GM21619 (cell line): ENCODE results near the gene AHCY.
A peak's percentile ranks its signal among the peaks of the same experiment; 100 is the strongest.
"Not testable (repeated sequence)": the region's sequence is repeated elsewhere in the genome, so short reads cannot be mapped to it uniquely, and the experiment has no call there.

ENCODE experiments used
- ATAC-seq: cut with Tn5 transposase; IDR thresholded peaks from one replicate; pipeline ENCODE4 v1.9.1; 2021; ENCODE audit not compliant: unreplicated experiment

Gene AHCY

DNA sequence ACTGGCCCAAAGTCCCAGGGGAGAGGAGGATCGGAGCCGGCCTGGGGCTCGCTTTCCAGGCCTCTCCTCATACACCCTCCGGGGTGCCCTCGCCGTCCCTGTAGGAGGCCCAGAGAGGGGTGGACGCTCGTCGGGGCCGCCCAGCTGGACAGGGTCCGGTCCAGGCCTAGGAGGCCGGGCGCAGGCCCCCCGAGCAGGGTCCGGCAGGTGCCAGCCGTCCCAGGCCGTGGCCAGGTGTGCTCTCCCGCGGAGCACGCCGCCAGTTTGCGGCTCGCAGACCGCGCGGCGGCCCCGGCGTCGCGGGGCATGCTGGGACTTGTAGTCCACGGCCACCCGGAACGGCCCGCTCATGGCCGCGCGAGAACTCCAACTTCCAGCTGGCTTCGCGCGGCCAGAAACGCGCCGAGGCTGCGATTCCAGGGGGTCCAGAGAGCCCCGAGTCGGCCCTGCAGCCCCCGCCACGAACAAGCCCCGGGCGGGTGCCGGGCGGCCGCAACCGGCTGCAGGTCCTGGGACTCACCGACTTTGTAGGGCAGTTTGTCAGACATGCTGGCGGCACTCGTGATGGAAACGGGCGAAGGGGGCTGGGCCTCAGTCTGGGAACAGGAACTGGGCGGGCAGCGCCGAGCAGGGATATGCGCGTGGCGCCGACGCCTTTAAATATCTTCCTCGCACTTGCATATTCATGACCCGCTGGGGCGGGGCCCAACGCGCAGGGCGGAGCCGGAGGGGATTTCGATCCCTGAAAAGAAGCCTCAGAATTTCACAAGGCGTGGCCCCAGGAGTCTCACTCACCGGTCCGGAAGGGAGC is at the start of gene AHCY:
TSS of gene AHCY (minus strand) at position 633 of the 811 bp plus-strand sequence. CDS start at position 548, 85 bp downstream.
- ATAC-seq = peak; percentile 86

- no peak for ATAC-seq
Measured at GRCh38 chr20:34350095-34350494, 46.9 kb upstream of the AHCY start.

- no peak for ATAC-seq
Measured at GRCh38 chr20:34347571-34347970, 44.4 kb upstream of the AHCY start.

- not testable (repeated sequence) for ATAC-seq
Measured at GRCh38 chr20:34346533-34346865, 43.3 kb upstream of the AHCY start.

DNA sequence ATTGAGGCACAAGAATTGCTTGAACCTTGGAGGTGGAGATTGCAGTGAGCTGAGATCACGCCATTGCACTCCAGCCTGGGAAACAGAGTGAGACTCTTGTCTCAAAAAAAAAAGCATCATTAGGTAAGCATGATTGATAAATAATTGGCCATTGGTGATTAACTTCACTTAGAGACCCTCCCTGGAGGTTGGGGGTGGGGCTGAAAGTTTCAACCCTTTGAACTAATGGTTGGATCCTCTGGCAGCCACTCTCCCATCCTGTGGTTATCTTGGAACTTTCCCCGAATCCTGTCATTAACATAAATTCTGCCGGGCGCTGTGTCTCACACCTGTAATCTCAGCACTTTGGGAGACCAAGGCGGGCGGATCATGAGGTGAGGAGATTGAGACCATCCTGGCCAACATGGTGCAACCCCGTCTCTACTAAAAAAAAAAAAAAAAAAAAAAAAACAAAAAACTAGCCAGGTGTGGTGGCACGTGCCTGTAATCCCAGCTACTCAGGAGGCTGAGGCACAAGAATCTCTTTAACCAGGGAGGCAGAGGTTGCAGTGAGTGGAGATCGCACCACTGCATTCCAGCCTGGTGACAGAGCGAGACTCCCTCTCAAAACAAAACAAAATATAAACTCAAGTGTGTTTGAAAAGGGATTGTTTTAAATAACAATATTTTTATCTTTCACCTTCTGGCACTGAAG is 42.8 kb upstream of the AHCY start:
- ATAC-seq = not testable (repeated sequence)

DNA sequence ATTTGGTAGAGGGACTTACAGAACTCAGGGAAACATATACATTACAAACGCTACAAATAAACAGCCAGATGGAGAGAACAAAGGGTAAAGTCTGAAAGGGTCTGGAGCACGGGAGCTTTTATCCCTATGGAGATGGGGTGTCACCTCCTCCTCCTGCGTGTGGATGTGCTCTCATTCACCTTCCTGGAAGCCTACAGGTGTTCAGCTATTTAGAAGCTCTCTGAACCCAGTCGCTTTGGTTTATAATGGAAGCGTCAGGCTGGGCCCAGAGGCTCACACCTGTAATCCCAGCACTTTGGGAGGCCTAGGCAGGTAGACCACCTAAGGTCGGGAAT is 42.2 kb upstream of the AHCY start:
- ATAC-seq = no peak

- no peak for ATAC-seq
Measured at GRCh38 chr20:34344238-34344637, 41.1 kb upstream of the AHCY start.

GRCh38 chr20:34343458-34344211 is 40.5 kb upstream of the AHCY start:
- no peak for ATAC-seq

DNA sequence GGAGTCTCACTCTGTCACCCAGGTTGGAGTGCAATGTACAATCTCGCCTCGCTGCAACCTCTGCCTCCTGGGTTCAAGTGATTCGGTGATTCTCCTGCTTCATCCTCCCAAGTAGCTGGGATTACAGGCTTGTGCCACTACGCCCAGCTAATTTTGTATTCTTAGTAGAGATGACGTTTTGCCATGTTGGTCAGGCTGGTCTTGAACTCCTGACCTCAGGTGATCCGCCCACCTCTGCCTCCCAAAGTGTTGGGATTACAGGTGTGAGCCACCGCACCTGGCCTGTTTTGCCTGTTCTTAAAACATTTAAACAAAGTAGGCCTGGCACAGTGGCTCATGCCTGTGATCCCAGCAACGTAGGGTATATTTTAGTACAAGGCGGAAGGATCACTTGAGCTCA is 38.0 kb upstream of the AHCY start:
- not testable (repeated sequence) for ATAC-seq

DNA sequence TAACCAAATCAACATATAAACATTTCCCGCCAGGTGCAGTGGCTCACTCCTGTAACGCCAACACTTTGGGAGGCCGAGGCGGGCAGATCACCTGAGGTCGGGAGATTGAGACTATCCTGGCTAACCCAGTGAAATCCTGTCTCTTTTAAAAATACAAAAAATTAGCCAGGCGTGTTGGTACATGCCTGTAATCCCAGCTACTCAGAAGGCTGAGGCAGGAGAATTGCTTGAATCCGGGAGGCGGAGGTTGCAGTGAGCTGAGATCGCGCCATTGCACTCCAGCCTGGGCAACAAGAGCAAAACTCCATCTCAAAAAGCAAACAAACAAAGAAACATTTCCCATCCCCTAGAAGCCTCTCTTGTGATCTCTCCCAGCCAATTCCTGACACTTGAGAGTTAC is 37.6 kb upstream of the AHCY start:
- ATAC-seq = not testable (repeated sequence)

DNA sequence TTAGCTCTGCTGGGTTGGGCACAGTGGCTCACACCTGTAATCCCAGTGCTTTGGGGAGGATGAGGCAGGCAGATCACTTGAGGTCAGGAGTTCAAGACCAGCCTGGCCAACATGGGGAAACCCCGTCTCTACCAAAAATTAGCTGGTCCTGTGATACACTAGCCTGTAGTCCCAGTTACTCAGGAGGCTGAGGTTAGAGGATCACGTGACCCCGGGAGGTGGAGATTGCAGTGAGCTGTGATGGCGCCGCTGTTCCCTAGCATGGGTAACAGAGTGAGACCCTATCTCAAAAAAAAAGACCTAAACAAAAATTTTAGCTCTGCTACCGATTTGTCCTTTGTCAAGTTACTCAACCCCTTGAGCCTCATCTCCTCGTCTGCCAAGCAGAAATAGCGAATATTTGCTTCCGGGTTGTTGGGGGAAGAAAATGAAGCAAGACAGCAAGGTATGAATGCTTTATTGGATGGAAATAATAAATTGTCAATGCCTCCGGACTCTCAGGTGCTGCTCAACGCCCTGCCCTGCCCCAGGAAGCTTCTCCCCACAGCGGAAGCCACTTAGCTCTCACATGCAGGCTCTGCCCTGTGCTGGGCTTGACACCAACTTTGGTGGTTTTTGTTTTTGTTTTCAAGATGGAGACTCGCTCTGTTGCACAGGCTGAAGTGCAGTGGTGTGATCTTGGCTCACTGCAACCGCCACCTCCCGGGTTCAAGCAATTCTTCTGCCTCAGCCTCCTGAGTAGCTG is 35.0 kb upstream of the AHCY start:
- ATAC-seq = no peak

DNA sequence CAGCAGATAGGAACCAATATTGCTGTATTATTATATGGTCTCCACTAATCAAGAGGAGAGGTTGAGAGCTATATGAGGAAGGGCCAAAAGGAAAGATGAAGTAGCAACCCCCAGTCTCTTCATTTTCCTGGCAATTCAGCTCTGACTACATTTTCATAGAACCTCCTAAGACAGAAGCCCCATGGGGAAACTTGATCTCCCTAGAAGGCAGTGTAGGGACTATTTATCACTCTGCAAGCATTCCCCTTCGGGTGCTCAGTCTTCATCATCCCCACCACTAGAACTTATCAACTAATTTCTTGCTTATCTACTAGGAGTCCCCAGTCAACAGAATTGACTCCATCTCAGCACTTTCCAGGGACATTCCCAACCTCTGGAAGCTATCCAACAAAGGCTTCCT is 34.4 kb upstream of the AHCY start:
- no peak for ATAC-seq

DNA sequence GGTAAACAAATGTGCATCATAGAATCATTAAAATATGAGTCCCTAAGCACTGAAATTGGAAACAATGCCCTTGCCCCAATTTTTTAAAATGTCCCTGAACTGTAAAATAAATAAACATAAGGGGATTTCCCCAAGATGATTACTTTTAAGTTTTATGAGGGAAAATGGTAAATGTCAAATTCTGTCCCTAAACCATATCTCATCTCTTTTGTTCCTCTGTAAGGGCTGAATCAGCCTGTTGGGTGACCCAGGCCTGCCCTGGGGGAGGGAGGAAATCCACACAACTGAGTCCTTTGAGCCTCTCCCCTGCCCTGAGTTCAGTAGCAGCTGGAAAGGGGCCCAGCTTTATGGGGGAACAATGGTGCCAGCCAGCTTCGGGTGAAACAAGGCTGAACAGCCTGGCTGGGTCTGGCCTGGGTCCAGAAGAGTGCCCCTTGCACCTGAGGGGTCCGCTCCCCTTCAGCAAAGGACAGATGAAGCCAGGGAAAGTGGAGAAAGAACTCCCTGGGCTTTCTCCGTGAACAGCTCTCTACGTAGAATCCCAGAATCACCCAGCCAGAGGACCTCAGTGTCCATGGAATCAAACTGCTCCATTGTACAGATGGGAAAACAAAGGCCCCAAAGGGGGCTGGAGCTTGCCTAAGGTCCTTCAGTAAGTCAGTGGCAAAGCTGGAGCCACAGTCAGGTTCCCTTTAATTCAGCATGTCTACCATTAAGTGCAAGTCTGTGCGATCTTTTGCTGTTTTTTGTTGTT is 31.7 kb upstream of the AHCY start:
- ATAC-seq = no peak

- no peak for ATAC-seq
Measured at GRCh38 chr20:34333786-34334185, 30.6 kb upstream of the AHCY start.

- ATAC-seq = no peak
Measured at GRCh38 chr20:34332262-34332920, 29.2 kb upstream of the AHCY start.

- ATAC-seq = no peak
Measured at GRCh38 chr20:34331838-34332237, 28.7 kb upstream of the AHCY start.

DNA sequence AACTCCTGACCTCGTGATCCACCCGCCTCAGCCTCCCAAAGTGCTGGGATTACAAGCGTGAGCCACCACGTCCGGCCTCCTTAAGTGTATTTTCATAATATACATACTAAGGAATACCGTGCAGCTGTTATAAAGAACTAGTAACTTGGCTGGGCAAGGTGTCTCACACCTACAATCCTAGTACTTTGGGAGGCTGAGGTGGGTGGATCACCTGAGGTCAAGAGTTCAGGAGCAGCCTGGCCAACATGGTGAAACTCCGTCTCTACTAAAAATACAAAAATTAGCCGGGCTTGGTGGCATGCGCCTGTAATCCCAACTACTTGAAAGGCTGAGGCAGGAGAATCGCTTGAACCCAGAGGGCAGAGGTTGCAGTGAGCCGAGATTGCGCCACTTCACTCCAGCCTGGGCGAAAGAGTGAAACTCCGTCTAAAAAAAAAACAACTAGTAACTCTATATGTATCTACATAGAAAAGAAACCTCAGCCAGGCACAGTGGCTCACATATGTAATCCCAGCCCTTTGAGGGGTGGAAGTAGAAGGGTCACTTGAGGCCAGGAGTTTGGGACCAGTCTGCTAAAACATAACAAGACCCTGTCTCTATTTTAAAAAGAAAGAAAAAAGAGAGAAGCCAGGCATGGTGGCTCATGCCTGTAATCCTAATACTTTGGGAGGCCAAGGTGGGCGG is 27.8 kb upstream of the AHCY start:
- ATAC-seq = not testable (repeated sequence)

DNA sequence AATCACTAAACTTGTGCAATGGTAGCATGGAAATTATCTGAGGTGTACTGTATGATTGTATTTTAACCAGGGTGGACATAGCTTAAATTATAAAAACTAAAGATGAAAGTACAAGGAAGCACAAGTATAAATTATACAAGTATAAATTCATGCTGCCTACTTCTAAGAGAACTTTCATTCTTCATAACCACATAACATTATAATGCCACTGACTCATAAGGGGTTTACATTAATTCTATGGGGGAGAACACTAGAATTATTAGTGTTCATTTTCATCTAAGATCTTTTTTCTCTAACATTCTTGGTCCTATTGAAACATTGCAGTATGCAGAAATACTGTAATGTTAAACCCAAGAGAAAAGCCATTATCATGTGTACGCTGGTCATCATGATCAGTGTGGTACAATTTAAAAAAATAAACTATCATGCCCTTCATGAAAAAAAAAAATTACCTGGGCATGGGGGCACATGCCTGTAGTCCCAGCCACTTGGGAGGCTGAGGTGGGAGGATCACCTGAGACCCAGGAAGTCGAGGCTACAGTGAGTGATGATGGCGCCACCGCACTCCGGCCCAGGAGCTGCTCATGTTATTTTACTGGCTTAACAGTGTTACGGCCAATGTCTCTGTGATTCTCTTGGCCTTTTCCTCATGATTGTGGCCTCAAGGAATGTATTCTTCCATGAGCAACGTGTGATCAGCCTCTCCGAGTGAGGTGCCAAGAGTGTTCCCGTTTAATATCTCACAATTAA is 25.9 kb upstream of the AHCY start:
- ATAC-seq = no peak

GRCh38 chr20:34328207-34328606 is 25.1 kb upstream of the AHCY start:
- ATAC-seq = not testable (repeated sequence)
